ENCODE measurements around the gene TNC. TPM values are rescaled to one million over a fixed set of nuclear protein-coding genes. Genes with fewer than 3 reads are reported as not detected.

The TNC gene
- total RNA-seq, 1 donor from 2014 or later = 18.7 TPM

GRCh38 chr9:115014438-115014837 is 103.5 kb downstream of the TNC start:
- intact Hi-C loops (cut with DNase I) = loop anchor here (10.0 kb wide), 2 partner anchors 80 to 600 kb away; partner anchors contain the start of gene TNFSF8
- no peak for DNase-seq (ENCODE audit: extremely low spot score in 2 of 2)
- Histone ChIP-seq H3K4me3 (no peak overlapping the region), H3K27ac (no peak overlapping the region), H3K36me3 (no peaks in the 10 kb centered on the region), H3K27me3 (no peaks in the 10 kb centered on the region), H3K4me1 (no peaks in the 10 kb centered on the region), H3K9me3 (no peaks in the 10 kb centered on the region)
- TF ChIP-seq POLR2AphosphoS5 (IDR thresholded peaks at IDR 0.05; ENCODE audit: insufficient read depth in 1 of 2, low read depth in 1 of 2) (no peak), CTCF (IDR thresholded peaks at IDR 0.05) (no peak), POLR2A (IDR thresholded peaks at IDR 0.05) (no peak)

GRCh38 chr9:115013998-115014397 is 104.0 kb downstream of the TNC start:
- Histone ChIP-seq H3K4me3 (no peak overlapping the region), H3K27ac (no peak overlapping the region), H3K36me3 (no peaks in the 10 kb centered on the region), H3K27me3 (no peaks in the 10 kb centered on the region), H3K4me1 (no peaks in the 10 kb centered on the region), H3K9me3 (no peaks in the 10 kb centered on the region)
- intact Hi-C loops (cut with DNase I) = loop anchor here (2.0 to 10.0 kb wide), 3 partner anchors 79 to 599 kb away; partner anchors contain the start of gene TNFSF8
- DNase-seq (ENCODE audit: extremely low spot score in 2 of 2) = no peak
- TF ChIP-seq POLR2A (IDR thresholded peaks at IDR 0.05) = no peak
- TF ChIP-seq CTCF (IDR thresholded peaks at IDR 0.05) = peak; percentile 65 to 89 (median 85)

- no peak for TF ChIP-seq CTCF (IDR thresholded peaks at IDR 0.05)
- no peaks in the 10 kb centered on the region for H3K4me1 ChIP-seq
- no peak overlapping the region for H3K27ac ChIP-seq
- H3K9me3 ChIP-seq = no peaks in the 10 kb centered on the region
- no peaks in the 10 kb centered on the region for H3K27me3 ChIP-seq
- H3K4me3 ChIP-seq = no peak overlapping the region
- DNase-seq (ENCODE audit: extremely low spot score in 2 of 2) = no peak
- no peaks in the 10 kb centered on the region for H3K36me3 ChIP-seq
- intact Hi-C loops (cut with DNase I) = loop anchor here (2.0 to 10.0 kb wide), 3 partner anchors 78 to 598 kb away; partner anchors contain the start of gene TNFSF8
Observed at GRCh38 chr9:115012486-115012885, 105.5 kb downstream of the TNC start.

- Histone ChIP-seq H3K4me3 (no peak overlapping the region), H3K36me3 (no peaks in the 10 kb centered on the region), H3K9me3 (no peaks in the 10 kb centered on the region), H3K4me1 (no peaks in the 10 kb centered on the region), H3K27me3 (no peaks in the 10 kb centered on the region), H3K27ac (no peak overlapping the region)
- intact Hi-C loops (cut with DNase I) = loop anchor here (10.0 kb wide), 2 partner anchors 76 to 596 kb away; partner anchors contain the start of gene TNFSF8
- TF ChIP-seq POLR2AphosphoS5 (IDR thresholded peaks at IDR 0.05; ENCODE audit: insufficient read depth in 1 of 2, low read depth in 1 of 2) = no peak
- no peak for DNase-seq (ENCODE audit: extremely low spot score in 2 of 2)
Observed at GRCh38 chr9:115010874-115011273, 107.1 kb downstream of the TNC start.

GRCh38 chr9:115008536-115009270 is 109.3 kb downstream of the TNC start:
- H3K27me3 ChIP-seq = no peaks in the 10 kb centered on the region
- no peak for DNase-seq (ENCODE audit: extremely low spot score in 2 of 2)

More at GRCh38 chr9:115008536-115009270, 109.3 kb downstream of the TNC start:
- Histone ChIP-seq H3K27ac (no peak overlapping the region), H3K36me3 (no peaks in the 10 kb centered on the region), H3K9me3 (no peaks in the 10 kb centered on the region), H3K4me3 (no peak overlapping the region), H3K4me1 (no peaks in the 10 kb centered on the region)
- intact Hi-C loops (cut with DNase I) = no loop called here
- no peak for TF ChIP-seq CTCF (IDR thresholded peaks at IDR 0.05)
- no peak for TF ChIP-seq POLR2AphosphoS5 (IDR thresholded peaks at IDR 0.05; ENCODE audit: insufficient read depth in 1 of 2, low read depth in 1 of 2)
- no peak for TF ChIP-seq POLR2A (IDR thresholded peaks at IDR 0.05)

All from vagina (tissue), 2 donors.